IMR-90 (cell line): ENCODE data around the gene BCL11B.

Experiments
- BHLHE40 ChIP-seq: fragments of 150-350 bp; IDR thresholded peaks from 2 replicates; pipeline ENCODE4 v1.6.1; 2016; ENCODE audit warnings: mild to moderate bottlenecking, low read depth, low read length
- CEBPB ChIP-seq: IDR thresholded peaks from 2 replicates; pipeline ENCODE4 v1.6.1; 2012; ENCODE audit warnings: low read depth, low read length, improper control_type of control experiment
- CHD1 ChIP-seq: IDR thresholded peaks from 2 replicates; pipeline ENCODE4 v1.6.1; 2012; ENCODE audit warnings: low read depth, low read length, improper control_type of control experiment
- FOS ChIP-seq: fragments of 150-350 bp; IDR thresholded peaks from 2 replicates; pipeline ENCODE4 v1.6.1; 2016; ENCODE audit warnings: low read depth, low read length
- MAFK ChIP-seq: IDR thresholded peaks from 2 replicates; pipeline ENCODE4 v1.6.1; 2012; ENCODE audit warnings: low read depth, low read length, improper control_type of control experiment
- NFE2L2 ChIP-seq: fragments of 150-350 bp; IDR thresholded peaks from 2 replicates; pipeline ENCODE4 v1.6.1; 2016; ENCODE audit warnings: low read depth, mild to moderate bottlenecking, low read length
- POLR2A ChIP-seq: IDR thresholded peaks from 2 replicates; pipeline ENCODE4 v1.6.1; 2012; ENCODE audit warnings: mild to moderate bottlenecking, low read depth, low read length
- RAD21 ChIP-seq: IDR thresholded peaks from 2 replicates; pipeline ENCODE4 v1.6.1; 2012; ENCODE audit warnings: low read length, improper control_type of control experiment
- RFX5 ChIP-seq: IDR thresholded peaks from 2 replicates; pipeline ENCODE4 v1.8.0; 2012; ENCODE audit warnings: low read depth, mild to moderate bottlenecking, low read length, moderate library complexity
- SMC3 ChIP-seq: fragments of 150-350 bp; IDR thresholded peaks from 2 replicates; pipeline ENCODE4 v1.6.1; 2016; ENCODE audit warnings: low read depth, mild to moderate bottlenecking, antibody characterized with exemption, low read length, moderate library complexity
- TF ChIP-seq, protein P1 (sequence below): conservative IDR thresholded peaks from 2 replicates; pipeline ENCODE4 v1.5.1; 2012; ENCODE audit warnings: mild to moderate bottlenecking, low read depth, low read length, improper control_type of control experiment
- TF ChIP-seq, protein P2 (sequence below): fragments of 150-350 bp; IDR thresholded peaks from 2 replicates; pipeline ENCODE4 v1.6.1; 2016; ENCODE audit warnings: low read depth, mild to moderate bottlenecking, low read length, moderate library complexity, borderline replicate concordance

DNA sequence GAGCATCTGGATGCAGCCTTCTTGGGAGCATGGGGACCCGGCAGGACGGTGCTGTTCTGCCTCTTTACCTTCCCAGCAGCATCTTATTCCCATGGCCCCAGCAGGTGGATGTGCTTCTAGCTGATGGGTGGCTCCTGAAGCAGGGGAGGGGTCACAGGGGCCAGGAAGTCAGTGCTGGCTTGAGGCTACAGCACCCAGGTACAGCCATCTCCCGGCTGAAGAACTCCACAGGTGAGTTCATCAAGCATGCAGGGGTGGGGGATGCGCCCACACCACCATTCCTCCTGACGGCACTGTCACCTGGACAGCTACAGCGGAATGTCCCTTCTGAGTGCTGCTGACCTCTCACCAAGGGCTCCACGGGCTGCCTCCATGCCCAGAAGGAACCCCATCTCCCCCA is 57.3 kb downstream of the BCL11B start:
- TF ChIP-seq POLR2A (no peak), SMC3 (no peak), NFE2L2 (no peak), CHD1 (no peak), MAFK (no peak), BHLHE40 (no peak), CEBPB (no peak), RAD21 (no peak), RFX5 (no peak), FOS (no peak)
- TF ChIP-seq, protein P1, sequence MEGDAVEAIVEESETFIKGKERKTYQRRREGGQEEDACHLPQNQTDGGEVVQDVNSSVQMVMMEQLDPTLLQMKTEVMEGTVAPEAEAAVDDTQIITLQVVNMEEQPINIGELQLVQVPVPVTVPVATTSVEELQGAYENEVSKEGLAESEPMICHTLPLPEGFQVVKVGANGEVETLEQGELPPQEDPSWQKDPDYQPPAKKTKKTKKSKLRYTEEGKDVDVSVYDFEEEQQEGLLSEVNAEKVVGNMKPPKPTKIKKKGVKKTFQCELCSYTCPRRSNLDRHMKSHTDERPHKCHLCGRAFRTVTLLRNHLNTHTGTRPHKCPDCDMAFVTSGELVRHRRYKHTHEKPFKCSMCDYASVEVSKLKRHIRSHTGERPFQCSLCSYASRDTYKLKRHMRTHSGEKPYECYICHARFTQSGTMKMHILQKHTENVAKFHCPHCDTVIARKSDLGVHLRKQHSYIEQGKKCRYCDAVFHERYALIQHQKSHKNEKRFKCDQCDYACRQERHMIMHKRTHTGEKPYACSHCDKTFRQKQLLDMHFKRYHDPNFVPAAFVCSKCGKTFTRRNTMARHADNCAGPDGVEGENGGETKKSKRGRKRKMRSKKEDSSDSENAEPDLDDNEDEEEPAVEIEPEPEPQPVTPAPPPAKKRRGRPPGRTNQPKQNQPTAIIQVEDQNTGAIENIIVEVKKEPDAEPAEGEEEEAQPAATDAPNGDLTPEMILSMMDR, result no peak
- TF ChIP-seq, protein P2, sequence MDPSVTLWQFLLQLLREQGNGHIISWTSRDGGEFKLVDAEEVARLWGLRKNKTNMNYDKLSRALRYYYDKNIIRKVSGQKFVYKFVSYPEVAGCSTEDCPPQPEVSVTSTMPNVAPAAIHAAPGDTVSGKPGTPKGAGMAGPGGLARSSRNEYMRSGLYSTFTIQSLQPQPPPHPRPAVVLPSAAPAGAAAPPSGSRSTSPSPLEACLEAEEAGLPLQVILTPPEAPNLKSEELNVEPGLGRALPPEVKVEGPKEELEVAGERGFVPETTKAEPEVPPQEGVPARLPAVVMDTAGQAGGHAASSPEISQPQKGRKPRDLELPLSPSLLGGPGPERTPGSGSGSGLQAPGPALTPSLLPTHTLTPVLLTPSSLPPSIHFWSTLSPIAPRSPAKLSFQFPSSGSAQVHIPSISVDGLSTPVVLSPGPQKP, result no peak
